HL-60 (cell line): ENCODE results near the gene CDC37L1.

ENCODE experiments used
- DNase-seq, 2 experiments: peaks; one replicate each; pipeline ENCODE4 v3.0.0-alpha.2; 2010 to 2020; ENCODE audit warnings: low read depth in 1 of 2, low spot score in 1 of 2
- H3K27ac ChIP-seq: fragments of 250-450 bp; sonication (Bioruptor Pico); replicated peaks from 2 replicates; pipeline ENCODE4 v1.5.1; 2020; ENCODE audit warnings: mild to moderate bottlenecking, moderate library complexity
- H3K27me3 ChIP-seq: fragments of 250-450 bp; sonication (Bioruptor Pico); 2 replicates; pipeline ENCODE4 v1.5.1; 2021; ENCODE audit warnings: mild to moderate bottlenecking, moderate library complexity; ENCODE audit not compliant: insufficient read depth, poor library complexity, severe bottlenecking
- H3K4me3 ChIP-seq: replicated peaks from 2 replicates; pipeline ENCODE4 v1.5.1; 2011; ENCODE audit warnings: mild to moderate bottlenecking, control low read depth, low read length; ENCODE audit not compliant: insufficient read depth
- GABPA ChIP-seq: IDR thresholded peaks from 2 replicates; pipeline ENCODE4 v1.6.1; 2012; ENCODE audit warnings: low read depth
- POLR2AphosphoS5 ChIP-seq: IDR thresholded peaks from 2 replicates; pipeline ENCODE4 v1.6.1; 2012; ENCODE audit warnings: low read depth
- SPI1 ChIP-seq: IDR thresholded peaks from 2 replicates; pipeline ENCODE4 v1.6.1; 2012; ENCODE audit warnings: low read depth, mild to moderate bottlenecking, borderline replicate concordance
- TF ChIP-seq, protein P1 (sequence below): IDR thresholded peaks from 2 replicates; pipeline ENCODE4 v1.6.1; 2012; ENCODE audit warnings: low read depth; ENCODE audit not compliant: insufficient replicate concordance
- TF ChIP-seq, protein P2 (sequence below): IDR thresholded peaks from one replicate; pipeline ENCODE4 v1.5.1; 2011; ENCODE audit warnings: low read length, control low read depth, inconsistent platforms; ENCODE audit not compliant: insufficient read depth

Gene CDC37L1

DNA sequence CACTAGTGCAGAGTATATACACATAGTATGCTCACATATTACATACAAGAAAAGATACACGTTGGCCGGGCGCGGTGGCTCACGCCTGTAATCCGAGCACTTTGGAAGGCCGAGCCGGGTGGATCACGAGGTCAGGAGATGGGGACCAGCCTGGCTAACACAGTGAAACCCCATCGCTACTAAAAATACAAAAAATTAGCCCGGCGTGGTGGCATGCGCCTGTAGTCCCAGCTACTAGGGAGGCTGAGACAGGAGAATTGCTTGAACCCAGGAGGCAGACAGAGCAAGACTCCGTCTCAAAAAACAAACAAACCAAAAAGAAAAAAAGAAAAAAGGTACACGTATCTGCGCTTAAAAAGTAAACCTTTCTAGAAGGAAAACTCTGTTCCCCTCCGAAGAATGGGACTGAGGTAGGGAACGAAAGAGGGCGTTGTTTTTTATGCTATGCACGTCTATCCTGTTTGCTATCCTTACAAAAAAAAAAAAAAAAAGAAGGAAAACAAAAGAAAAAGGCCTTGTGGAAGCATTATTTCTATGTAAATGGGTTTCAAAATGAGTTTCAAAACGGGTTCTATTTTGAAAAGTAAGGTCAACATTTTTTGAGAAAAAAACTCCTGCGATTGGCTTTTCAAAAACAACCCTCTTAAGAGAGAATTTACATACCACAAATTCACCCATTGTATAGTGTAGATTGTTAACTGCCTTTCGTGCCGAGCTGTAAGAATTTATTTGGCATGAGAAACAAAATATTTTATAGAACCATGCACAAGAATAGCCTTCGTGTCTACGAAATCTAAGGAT is 60.4 kb downstream of the CDC37L1 start:
- no peak for DNase-seq
- peak overlapping the region; percentile 75 for H3K27ac ChIP-seq
- H3K4me3 ChIP-seq = peak overlapping the region; percentile 84
- no peaks in the 10 kb centered on the region for H3K27me3 ChIP-seq
- TF ChIP-seq GABPA (no peak), SPI1 (no peak), POLR2AphosphoS5 (no peak)
- TF ChIP-seq, protein P1, sequence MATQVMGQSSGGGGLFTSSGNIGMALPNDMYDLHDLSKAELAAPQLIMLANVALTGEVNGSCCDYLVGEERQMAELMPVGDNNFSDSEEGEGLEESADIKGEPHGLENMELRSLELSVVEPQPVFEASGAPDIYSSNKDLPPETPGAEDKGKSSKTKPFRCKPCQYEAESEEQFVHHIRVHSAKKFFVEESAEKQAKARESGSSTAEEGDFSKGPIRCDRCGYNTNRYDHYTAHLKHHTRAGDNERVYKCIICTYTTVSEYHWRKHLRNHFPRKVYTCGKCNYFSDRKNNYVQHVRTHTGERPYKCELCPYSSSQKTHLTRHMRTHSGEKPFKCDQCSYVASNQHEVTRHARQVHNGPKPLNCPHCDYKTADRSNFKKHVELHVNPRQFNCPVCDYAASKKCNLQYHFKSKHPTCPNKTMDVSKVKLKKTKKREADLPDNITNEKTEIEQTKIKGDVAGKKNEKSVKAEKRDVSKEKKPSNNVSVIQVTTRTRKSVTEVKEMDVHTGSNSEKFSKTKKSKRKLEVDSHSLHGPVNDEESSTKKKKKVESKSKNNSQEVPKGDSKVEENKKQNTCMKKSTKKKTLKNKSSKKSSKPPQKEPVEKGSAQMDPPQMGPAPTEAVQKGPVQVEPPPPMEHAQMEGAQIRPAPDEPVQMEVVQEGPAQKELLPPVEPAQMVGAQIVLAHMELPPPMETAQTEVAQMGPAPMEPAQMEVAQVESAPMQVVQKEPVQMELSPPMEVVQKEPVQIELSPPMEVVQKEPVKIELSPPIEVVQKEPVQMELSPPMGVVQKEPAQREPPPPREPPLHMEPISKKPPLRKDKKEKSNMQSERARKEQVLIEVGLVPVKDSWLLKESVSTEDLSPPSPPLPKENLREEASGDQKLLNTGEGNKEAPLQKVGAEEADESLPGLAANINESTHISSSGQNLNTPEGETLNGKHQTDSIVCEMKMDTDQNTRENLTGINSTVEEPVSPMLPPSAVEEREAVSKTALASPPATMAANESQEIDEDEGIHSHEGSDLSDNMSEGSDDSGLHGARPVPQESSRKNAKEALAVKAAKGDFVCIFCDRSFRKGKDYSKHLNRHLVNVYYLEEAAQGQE = no peak
- TF ChIP-seq, protein P2, sequence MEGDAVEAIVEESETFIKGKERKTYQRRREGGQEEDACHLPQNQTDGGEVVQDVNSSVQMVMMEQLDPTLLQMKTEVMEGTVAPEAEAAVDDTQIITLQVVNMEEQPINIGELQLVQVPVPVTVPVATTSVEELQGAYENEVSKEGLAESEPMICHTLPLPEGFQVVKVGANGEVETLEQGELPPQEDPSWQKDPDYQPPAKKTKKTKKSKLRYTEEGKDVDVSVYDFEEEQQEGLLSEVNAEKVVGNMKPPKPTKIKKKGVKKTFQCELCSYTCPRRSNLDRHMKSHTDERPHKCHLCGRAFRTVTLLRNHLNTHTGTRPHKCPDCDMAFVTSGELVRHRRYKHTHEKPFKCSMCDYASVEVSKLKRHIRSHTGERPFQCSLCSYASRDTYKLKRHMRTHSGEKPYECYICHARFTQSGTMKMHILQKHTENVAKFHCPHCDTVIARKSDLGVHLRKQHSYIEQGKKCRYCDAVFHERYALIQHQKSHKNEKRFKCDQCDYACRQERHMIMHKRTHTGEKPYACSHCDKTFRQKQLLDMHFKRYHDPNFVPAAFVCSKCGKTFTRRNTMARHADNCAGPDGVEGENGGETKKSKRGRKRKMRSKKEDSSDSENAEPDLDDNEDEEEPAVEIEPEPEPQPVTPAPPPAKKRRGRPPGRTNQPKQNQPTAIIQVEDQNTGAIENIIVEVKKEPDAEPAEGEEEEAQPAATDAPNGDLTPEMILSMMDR = no peak

DNA sequence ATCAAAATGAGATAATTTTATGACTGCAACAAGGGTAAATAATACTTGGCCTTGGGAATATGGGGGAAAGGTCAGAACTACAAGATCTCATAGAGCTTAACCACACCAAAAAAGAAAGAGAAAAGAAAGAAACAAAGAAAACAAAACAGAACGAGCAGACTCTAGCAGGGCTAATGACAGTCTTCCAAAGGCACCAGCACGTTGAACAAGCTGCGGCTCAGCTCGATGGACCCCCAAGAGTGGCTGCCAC is 60.9 kb downstream of the CDC37L1 start:
- no peaks in the 10 kb centered on the region for H3K27me3 ChIP-seq
- H3K27ac ChIP-seq = peak overlapping the region; percentile 75
- DNase-seq = no peak
- H3K4me3 ChIP-seq = peak overlapping the region; percentile 84
- TF ChIP-seq GABPA (no peak), POLR2AphosphoS5 (no peak), SPI1 (no peak)
- TF ChIP-seq, protein P2 = no peak
- TF ChIP-seq, protein P1 = no peak

DNA sequence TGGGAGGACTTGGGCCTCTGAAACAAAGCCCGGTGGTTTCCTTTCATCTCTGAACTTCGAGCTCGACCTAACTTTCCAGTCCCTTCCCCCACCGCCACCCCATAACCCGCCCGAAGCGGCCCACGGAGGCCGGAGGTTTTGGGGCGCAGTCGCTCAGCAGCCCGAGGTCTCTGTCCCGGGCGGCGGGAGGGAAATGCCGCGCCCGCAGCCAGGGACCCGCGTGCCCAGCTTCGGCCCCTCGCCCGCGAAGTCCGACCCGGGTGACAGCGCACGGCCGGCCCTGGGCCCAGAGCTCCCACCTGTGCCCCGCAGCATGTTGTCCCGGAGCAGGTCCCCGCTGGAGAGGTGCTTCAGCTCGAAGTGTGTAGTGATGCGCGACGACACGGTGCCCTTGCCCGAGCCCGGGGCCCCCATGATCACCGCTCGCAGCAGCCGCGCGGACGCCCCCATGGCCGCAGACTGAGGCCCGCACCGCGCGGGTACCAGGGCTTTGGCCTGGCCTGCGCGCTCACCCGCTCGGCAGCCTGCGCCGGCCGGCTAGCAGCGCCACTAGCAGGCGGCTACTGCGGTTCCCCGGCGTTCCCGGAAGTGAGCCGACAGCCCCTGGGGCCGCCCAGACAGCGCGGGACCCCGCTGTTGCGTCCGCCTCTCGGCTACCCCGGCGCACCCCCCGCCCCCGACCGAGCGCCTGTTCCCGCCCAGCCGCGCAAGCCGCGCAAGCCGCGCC is 61.4 kb downstream of the CDC37L1 start, which contains the start of gene AK3:
TSS of gene AK3 (minus strand) at position 565 of the 727 bp plus-strand sequence. CDS start at position 450, 115 bp downstream.
- peak within 1 kb of the TSS; percentile 84 for H3K4me3 ChIP-seq
- peak; percentile 63 to 86 for DNase-seq
- TF ChIP-seq POLR2AphosphoS5 (peak; percentile 63; the same call in 1 of the 2 replicates), SPI1 (0 out of 2 replicates have a peak, but pooled peaks have one; percentile 7), GABPA (no peak)
- TF ChIP-seq, protein P2 = no peak
- TF ChIP-seq, protein P1 = peak; percentile 50
- H3K27me3 ChIP-seq = no peaks in the 10 kb centered on the region
- peak within 1 kb of the TSS; percentile 75 for H3K27ac ChIP-seq
